Liver (tissue), 9 donors: ENCODE results near the gene TCHP. TPM values are rescaled to one million over a fixed set of nuclear protein-coding genes. Genes with fewer than 3 reads are reported as not detected.

Source experiments
- DNase-seq: peaks from one replicate; pipeline ENCODE4 v3.0.0-alpha.2; 2017; ENCODE audit warnings: low spot score
- H3K27ac ChIP-seq, 2 donors: one replicate each; pipeline ENCODE4 v1.7.0; 2013; ENCODE audit warnings: inconsistent platforms in 2 of 2, low read length in 2 of 2, control low read depth in 1 of 2, low read depth in 1 of 2, mild to moderate bottlenecking in 1 of 2
- H3K27me3 ChIP-seq, 4 donors: one replicate each; pipeline versions ENCODE4 v1.6.1 to v1.7.0; 2013; ENCODE audit warnings: low read length in 3 of 4, inconsistent platforms in 1 of 4, mild to moderate bottlenecking in 1 of 4, moderate library complexity in 1 of 4; ENCODE audit not compliant: control insufficient read depth in 4 of 4, insufficient read depth in 4 of 4
- H3K36me3 ChIP-seq, 4 donors: one replicate each; pipeline versions ENCODE4 v1.6.1 to v1.7.0; 2013; ENCODE audit warnings: low read length in 3 of 4, mild to moderate bottlenecking in 3 of 4, low read depth in 1 of 4, moderate library complexity in 1 of 4; ENCODE audit not compliant: control insufficient read depth in 4 of 4, insufficient read depth in 3 of 4
- H3K4me1 ChIP-seq, 4 donors: one replicate each; pipeline versions ENCODE4 v1.6.1 to v1.7.0; 2013; ENCODE audit warnings: low read length in 3 of 4, mild to moderate bottlenecking in 3 of 4, moderate library complexity in 1 of 4; ENCODE audit not compliant: control insufficient read depth in 4 of 4, insufficient read depth in 4 of 4
- H3K4me3 ChIP-seq, 3 donors: one replicate each; pipeline versions ENCODE4 v1.6.1 to v1.7.0; 2013; ENCODE audit warnings: low read length in 3 of 3, control low read depth in 1 of 3, low read depth in 1 of 3, mild to moderate bottlenecking in 1 of 3
- H3K9ac ChIP-seq, 2 donors: one replicate each; pipeline ENCODE4 v1.7.0; 2013; ENCODE audit warnings: low read length in 2 of 2, mild to moderate bottlenecking in 2 of 2, moderate library complexity in 2 of 2, control low read depth in 1 of 2, low read depth in 1 of 2
- H3K9me3 ChIP-seq, 4 donors: one replicate each; pipeline versions ENCODE4 v1.6.1 to v1.7.0; 2013; ENCODE audit warnings: low read length in 3 of 4; ENCODE audit not compliant: control insufficient read depth in 4 of 4
- GABPA ChIP-seq, 2 donors: IDR thresholded peaks in 1 of 2; conservative IDR thresholded peaks in 1 of 2; 2 replicates each; pipeline ENCODE4 v1.6.1; 2016; ENCODE audit warnings: antibody characterized with exemption in 2 of 2, mild to moderate bottlenecking in 1 of 2, moderate library complexity in 1 of 2
- HNF4A ChIP-seq, 2 donors: conservative IDR thresholded peaks; 2 replicates each; pipeline ENCODE4 v1.6.1; 2016; ENCODE audit warnings: antibody characterized with exemption in 2 of 2, mild to moderate bottlenecking in 2 of 2
- MAX ChIP-seq: IDR thresholded peaks from 2 replicates; pipeline ENCODE4 v1.6.1; 2016; ENCODE audit warnings: antibody characterized with exemption
- NR2F2 ChIP-seq: IDR thresholded peaks from 2 replicates; pipeline ENCODE4 v1.6.1; 2016; ENCODE audit warnings: antibody characterized with exemption
- RXRA ChIP-seq, 2 donors: IDR thresholded peaks; 2 replicates each; pipeline ENCODE4 v1.6.1; 2017 to 2018; ENCODE audit warnings: antibody characterized with exemption in 2 of 2, mild to moderate bottlenecking in 1 of 2
- SP1 ChIP-seq: IDR thresholded peaks from 2 replicates; pipeline ENCODE4 v1.6.1; 2018; ENCODE audit warnings: antibody characterized with exemption, mild to moderate bottlenecking
- YY1 ChIP-seq: IDR thresholded peaks from 2 replicates; pipeline ENCODE4 v1.6.1; 2016; ENCODE audit warnings: antibody characterized with exemption, mild to moderate bottlenecking
- WGBS: extraction: QIAGEN DNeasy Blood & Tissue Kit; methylation state at CpG from one replicate; pipeline ENCODE4 v1.1.7; 2013; 5-methylcytosine and 5-hydroxymethylcytosine counted together
- polyA plus RNA-seq, 2 donors: library from polyadenylated mRNA; stranded (reverse) in 1 of 2; unstranded in 1 of 2; fragments of 200-250 nt in 1 of 2; fragments of >200 nt in 1 of 2; fragmentation: Nextera tagmentation in 1 of 2; extraction: Ambion mirVana in 1 of 2; gene quantifications; one replicate each; pipeline versions ENCODE4 v1.2.1 to v1.2.3, GENCODE V29; 2013 to 2015
- total RNA-seq, 2 donors: library from RNA; depleted of rRNA; stranded (reverse); fragments of >200 nt; gene quantifications; one replicate each; pipeline ENCODE4 v1.2.3, GENCODE V29; 2014
- TF ChIP-seq, protein P1 (sequence below): IDR thresholded peaks from 2 replicates; pipeline ENCODE4 v1.6.1; 2016; ENCODE audit warnings: antibody characterized with exemption
- TF ChIP-seq, protein P2 (sequence below): IDR thresholded peaks from 2 replicates; pipeline ENCODE4 v1.6.1; 2016; ENCODE audit warnings: antibody characterized with exemption, mild to moderate bottlenecking
- TF ChIP-seq, protein P3 (sequence below): fragments of 150-350 bp; IDR thresholded peaks from 2 replicates; pipeline ENCODE4 v1.5.1; 2017; ENCODE audit warnings: improper control_type of control experiment, low read depth, low read length; ENCODE audit not compliant: missing input control
- donor health status: healthy.
- donor health status: healthy.
- donor health status: healthy.
- donor health status: healthy.
- donor health status: healthy.

Gene TCHP
- total and polyA plus RNA-seq, 4 donors: 5.0 to 9.8 (median 5.2) TPM

- Histone ChIP-seq H3K27ac (peak overlapping the region in 1 of 2 donors; percentile 13), H3K27me3 (no peaks in the 10 kb centered on the region), H3K4me3 (no peak overlapping the region), H3K4me1 (peaks cover 6 to 53% (median 38%) of the 10 kb centered on the region in 4 donors), H3K9ac (no peak overlapping the region), H3K36me3 (peaks cover 9 to 26% (median 24%) of the 10 kb centered on the region in 4 donors), H3K9me3 (no peaks in the 10 kb centered on the region)
- peak in 1 of 2 donors; percentile 6 for TF ChIP-seq RXRA (IDR thresholded peaks at IDR 0.05)
- no peak for TF ChIP-seq MAX
- DNase-seq: no peak
- 87% methylated on average over 7 of the region's 7 CpGs for WGBS
These were observed 51.7 kb downstream of the TCHP start for GRCh38 chr12:109951751-109952150.

GRCh38 chr12:109952160-109952858 is 52.2 kb downstream of the TCHP start:
- Histone ChIP-seq H3K36me3 (peaks cover 9 to 29% (median 28%) of the 10 kb centered on the region in 4 donors), H3K9ac (no peak overlapping the region), H3K27me3 (no peaks in the 10 kb centered on the region), H3K27ac (peak overlapping the region in 1 of 2 donors; percentile 13), H3K9me3 (no peaks in the 10 kb centered on the region), H3K4me1 (peaks cover 6 to 48% (median 35%) of the 10 kb centered on the region in 4 donors), H3K4me3 (no peak overlapping the region)
- TF ChIP-seq GABPA (IDR thresholded peaks at IDR 0.05 in 1 of 2, conservative IDR thresholded peaks at IDR 0.05 in 1 of 2): no peak
- TF ChIP-seq, protein P1, sequence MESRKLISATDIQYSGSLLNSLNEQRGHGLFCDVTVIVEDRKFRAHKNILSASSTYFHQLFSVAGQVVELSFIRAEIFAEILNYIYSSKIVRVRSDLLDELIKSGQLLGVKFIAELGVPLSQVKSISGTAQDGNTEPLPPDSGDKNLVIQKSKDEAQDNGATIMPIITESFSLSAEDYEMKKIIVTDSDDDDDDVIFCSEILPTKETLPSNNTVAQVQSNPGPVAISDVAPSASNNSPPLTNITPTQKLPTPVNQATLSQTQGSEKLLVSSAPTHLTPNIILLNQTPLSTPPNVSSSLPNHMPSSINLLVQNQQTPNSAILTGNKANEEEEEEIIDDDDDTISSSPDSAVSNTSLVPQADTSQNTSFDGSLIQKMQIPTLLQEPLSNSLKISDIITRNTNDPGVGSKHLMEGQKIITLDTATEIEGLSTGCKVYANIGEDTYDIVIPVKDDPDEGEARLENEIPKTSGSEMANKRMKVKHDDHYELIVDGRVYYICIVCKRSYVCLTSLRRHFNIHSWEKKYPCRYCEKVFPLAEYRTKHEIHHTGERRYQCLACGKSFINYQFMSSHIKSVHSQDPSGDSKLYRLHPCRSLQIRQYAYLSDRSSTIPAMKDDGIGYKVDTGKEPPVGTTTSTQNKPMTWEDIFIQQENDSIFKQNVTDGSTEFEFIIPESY: no peak
- TF ChIP-seq MAX: no peak
- no peak for TF ChIP-seq SP1
- TF ChIP-seq HNF4A (conservative IDR thresholded peaks at IDR 0.05): no peak
- TF ChIP-seq YY1: no peak
- TF ChIP-seq, protein P2, sequence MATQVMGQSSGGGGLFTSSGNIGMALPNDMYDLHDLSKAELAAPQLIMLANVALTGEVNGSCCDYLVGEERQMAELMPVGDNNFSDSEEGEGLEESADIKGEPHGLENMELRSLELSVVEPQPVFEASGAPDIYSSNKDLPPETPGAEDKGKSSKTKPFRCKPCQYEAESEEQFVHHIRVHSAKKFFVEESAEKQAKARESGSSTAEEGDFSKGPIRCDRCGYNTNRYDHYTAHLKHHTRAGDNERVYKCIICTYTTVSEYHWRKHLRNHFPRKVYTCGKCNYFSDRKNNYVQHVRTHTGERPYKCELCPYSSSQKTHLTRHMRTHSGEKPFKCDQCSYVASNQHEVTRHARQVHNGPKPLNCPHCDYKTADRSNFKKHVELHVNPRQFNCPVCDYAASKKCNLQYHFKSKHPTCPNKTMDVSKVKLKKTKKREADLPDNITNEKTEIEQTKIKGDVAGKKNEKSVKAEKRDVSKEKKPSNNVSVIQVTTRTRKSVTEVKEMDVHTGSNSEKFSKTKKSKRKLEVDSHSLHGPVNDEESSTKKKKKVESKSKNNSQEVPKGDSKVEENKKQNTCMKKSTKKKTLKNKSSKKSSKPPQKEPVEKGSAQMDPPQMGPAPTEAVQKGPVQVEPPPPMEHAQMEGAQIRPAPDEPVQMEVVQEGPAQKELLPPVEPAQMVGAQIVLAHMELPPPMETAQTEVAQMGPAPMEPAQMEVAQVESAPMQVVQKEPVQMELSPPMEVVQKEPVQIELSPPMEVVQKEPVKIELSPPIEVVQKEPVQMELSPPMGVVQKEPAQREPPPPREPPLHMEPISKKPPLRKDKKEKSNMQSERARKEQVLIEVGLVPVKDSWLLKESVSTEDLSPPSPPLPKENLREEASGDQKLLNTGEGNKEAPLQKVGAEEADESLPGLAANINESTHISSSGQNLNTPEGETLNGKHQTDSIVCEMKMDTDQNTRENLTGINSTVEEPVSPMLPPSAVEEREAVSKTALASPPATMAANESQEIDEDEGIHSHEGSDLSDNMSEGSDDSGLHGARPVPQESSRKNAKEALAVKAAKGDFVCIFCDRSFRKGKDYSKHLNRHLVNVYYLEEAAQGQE: no peak
- no peak for TF ChIP-seq RXRA (IDR thresholded peaks at IDR 0.05)
- TF ChIP-seq, protein P3, sequence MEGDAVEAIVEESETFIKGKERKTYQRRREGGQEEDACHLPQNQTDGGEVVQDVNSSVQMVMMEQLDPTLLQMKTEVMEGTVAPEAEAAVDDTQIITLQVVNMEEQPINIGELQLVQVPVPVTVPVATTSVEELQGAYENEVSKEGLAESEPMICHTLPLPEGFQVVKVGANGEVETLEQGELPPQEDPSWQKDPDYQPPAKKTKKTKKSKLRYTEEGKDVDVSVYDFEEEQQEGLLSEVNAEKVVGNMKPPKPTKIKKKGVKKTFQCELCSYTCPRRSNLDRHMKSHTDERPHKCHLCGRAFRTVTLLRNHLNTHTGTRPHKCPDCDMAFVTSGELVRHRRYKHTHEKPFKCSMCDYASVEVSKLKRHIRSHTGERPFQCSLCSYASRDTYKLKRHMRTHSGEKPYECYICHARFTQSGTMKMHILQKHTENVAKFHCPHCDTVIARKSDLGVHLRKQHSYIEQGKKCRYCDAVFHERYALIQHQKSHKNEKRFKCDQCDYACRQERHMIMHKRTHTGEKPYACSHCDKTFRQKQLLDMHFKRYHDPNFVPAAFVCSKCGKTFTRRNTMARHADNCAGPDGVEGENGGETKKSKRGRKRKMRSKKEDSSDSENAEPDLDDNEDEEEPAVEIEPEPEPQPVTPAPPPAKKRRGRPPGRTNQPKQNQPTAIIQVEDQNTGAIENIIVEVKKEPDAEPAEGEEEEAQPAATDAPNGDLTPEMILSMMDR: no peak
- TF ChIP-seq NR2F2: no peak
- WGBS: 95% methylated on average over 11 of the region's 11 CpGs
- DNase-seq: no peak
